ENCODE data around the gene LRMDA.
"Not testable (repeated sequence)": the region's sequence is repeated elsewhere in the genome, so short reads cannot be mapped to it uniquely, and the experiment has no call there.

LRMDA gene

DNA sequence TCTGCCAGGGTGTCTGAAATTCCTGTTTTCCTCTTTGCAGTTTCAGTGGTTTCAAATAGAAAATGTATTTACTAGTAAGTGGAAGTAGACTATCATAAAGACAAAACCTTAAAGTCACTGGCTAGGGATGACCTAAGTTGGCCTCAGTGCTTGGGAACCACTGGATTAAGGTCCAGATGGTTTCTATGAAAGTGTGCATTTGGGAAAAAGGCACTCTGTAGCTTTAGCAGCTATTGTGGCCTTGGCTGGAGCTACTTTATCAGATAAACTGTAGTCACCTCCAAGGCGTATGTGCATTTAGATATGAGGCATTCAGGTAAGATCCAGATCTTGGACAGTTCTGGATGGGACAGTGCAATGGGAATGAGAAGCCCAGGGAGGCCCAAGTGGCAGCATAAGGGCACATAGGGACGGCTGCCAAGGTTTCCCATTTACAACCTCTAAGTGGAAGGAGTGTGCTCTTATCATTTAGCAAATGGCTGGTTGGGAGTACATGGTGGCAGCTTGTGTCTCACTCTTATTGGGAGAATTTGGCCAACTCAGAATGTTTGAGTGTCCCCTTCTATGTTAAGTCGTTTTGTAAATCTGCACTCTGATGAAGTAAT, 185.6 kb downstream of the LRMDA start:
- DNase-seq = no peak

DNA sequence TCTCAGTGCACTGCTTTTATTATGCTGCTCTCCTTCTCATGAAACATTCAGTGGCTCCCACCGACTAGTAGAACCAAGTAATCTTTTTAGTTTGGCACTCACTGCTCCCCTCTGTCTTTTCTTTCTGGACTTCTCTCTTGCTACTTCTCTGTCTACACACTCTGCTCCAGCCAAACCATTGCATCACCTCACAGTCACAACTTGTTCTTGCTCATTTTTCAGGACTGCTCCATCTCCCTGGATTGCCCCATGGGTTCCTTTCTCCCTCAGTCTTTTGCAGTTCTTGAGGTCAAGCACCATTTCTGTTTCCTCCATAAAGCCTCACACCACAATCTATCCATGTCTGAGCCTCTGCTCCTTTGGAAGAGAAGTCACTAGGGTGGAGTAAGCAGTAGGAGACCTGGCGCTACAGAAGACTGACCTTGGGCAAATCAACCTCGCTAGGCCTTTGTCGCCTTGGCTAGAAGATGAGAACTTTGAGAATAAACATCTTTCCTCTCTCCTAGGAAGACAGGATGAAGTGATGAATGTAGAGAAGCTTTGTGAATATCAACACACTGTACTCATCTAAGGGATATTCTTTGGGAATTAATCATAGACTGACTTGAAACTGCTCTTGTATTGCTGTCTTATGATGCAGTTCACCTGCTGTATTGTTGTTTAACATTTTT, 186.2 kb downstream of the LRMDA start:
- no peak for DNase-seq

DNA sequence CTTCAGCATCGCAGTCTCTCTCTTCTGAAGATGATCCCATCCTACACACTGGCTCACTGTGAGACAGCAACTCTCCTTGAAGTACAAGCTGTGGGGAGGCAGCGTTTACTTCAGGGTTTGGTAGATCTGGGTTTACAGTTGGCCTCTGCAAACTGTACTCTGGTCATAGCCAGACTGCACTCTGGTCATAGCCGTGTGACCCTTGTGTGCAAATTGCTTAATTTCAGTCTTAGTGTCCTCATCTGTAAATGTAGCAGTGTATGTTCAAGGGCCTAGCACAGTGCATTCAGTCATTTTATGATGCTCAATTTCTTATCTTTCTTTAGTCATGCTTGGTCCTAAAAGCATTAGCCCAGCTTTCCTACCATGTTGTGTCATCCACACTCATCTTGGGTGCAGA, 188.2 kb downstream of the LRMDA start:
- DNase-seq = no peak

DNA sequence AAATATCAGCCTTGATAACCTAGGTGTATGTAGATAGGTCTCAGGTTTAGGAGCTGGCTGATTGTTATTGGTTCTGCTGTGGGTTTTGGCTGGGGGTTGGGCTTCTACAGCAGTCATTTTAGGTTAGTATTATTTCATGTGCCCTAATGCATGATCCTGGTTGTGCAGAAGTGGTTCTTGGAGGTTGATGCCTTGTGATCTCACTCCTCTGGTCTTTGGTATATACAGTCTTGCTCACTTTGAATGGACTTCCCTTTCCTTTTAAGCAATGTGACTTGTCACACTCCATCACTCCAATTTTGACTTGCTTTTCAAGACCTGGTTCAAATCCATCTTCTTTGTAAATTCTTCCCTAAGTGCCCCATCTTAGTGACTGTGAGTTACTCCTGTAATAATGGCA, 188.9 kb downstream of the LRMDA start:
- DNase-seq = no peak

GRCh38 chr10:75621003-75621402, 189.6 kb downstream of the LRMDA start:
- DNase-seq = not testable (repeated sequence)

DNA sequence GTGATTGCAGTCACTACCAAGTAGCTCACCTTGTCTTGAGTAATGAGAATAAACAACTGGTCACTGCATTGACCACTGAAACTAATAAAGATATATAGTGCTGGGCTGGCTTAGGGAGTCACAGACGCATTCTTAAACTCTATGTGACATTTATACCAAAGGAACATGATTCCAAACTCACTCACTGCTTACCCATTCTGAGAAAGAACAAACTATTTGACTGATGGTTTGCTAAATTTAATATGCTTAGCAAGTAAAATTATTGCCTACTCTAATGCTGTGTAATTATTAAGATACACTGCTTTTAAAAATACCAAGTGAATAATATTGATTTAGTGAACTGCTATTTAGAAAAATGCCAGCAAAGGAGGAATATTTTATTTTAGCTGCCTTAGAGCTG, 191.1 kb downstream of the LRMDA start:
- DNase-seq = no peak

GRCh38 chr10:75623310-75624093, 192.1 kb downstream of the LRMDA start:
- DNase-seq = no peak

DNA sequence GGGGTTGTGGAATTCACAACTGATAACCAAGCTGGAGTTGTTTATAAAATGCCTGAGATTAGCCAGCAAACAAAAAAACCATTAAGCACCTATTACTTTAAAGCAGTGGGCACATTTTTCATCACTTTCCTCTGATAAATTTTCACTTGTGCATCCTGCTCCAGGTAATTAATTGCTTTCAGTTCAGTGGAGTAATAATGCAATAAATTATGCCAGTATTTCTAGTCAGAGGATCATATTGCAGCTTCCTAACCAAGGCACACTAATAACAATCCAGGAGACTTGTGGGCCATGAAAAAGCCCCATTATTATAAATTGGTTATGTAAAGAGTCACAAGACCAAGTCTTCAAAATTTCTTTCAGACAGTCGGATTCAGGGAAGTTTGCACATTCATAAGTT, 193.2 kb downstream of the LRMDA start:
- DNase-seq = no peak

DNA sequence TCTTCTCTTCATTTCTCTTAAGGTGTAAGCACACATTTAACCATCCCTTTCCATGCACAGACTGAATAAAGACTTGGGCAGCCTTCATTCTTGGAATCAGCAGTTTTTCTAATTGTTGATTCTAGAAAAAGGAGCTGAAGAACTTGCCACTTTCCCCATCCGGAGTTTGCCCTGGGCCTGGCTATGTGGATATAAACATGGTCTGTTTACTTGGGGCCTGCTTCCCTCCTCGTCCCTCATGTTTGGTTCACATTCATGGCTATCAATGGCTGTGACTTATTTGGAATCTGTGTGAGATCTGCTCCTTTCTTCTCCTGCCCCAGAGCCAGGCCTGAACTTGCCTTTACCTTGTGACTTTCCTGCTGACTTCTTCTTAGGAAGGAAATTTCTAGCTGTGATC, 199.3 kb downstream of the LRMDA start:
- no peak for DNase-seq

DNA sequence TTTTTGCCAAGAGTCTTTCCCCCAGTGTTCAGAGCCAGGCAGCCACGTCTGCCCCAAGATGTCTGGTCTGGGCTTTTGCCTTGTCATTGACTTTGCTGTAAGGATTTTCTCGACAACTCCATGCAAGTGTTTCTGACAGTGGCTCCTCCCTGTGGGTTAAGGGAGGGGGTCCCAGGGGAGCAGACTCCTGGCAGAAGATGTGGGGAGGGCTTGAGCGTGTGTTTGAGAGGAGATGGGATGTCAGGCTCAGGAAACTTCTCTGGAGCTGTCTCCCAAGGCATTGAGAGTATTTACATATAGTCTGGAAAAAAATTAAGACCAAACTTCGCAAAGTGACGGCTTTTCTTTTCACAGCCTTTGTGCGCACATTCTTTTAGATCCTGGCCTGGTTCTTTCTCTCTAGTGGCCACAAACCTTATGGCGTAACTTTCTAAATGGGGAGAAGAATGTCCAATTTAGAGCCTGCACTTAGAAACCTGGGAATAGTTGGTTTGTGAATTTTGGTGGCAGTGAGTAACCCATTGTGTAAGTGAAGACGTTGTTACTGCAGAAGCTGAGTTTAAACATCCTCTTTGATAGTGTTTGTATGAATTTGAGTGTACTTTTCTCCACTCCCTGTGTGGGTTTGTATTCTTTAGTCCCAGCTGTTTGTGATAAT, 201.5 kb downstream of the LRMDA start:
- no peak for DNase-seq

- DNase-seq = no peak
Measured at GRCh38 chr10:75633568-75633967, 202.1 kb downstream of the LRMDA start.

DNA sequence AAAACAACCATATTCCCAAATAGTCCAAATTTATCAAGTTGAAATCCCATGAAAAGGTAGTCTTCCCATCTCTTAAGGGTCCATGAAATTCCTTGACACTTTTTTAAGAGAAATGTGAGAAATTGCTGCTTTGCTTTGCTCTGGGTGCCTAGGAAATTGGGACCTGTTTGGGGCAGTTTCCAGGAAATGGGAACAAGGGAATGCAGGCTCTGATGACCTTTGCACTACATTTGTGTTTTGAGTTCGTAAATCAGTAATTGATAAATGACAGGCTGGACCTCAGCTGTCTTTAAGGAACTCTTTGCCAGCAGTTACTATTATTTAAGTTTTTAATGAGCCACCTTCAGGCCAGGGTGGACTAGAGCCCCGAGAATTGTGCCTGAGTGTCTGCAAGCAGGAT, 203.5 kb downstream of the LRMDA start:
- no peak for DNase-seq

DNA sequence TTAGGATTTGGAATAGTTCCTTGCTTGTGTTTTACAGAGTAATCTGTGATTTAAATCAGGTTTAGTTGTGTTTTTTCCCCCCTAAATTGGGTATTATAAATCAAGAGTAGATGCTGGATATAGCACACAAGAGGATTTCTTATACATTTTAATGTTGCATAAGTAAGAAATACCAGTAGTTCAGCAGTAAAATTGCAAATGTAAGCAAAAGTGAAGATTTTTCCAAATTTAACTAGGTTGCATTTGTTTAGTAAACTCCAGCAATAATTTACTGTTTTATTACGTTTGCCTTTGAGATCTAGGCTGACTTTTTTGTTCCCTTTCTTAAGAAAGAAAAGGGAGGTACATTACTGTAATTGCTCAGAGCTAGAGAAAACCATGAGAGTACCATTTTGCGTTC, 207.3 kb downstream of the LRMDA start:
- no peak for DNase-seq

GRCh38 chr10:75639736-75640135, 208.3 kb downstream of the LRMDA start:
- DNase-seq = no peak

GRCh38 chr10:75640381-75640780, 209.0 kb downstream of the LRMDA start:
- no peak for DNase-seq

DNA sequence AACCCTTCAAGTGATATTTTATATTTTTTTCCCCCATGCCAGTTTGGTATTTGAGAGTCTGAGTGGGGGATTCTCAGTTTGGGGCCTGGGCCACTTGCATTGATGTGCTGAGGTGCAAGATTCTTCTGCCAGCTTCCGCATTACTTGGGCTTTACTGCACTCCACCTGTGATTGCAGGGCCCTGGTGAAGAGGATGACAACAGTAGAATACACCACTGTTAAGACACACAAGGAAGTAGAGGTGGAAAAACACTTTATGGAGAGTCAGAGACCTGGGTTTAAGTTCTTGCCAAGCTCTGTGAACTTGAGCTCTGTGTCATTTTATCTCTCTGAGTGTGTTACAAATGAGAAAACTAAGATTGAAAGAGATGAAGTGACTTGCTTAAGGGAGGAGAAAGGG, 209.4 kb downstream of the LRMDA start:
- DNase-seq = no peak

GRCh38 chr10:75643405-75643804, 212.0 kb downstream of the LRMDA start:
- no peak for DNase-seq

DNA sequence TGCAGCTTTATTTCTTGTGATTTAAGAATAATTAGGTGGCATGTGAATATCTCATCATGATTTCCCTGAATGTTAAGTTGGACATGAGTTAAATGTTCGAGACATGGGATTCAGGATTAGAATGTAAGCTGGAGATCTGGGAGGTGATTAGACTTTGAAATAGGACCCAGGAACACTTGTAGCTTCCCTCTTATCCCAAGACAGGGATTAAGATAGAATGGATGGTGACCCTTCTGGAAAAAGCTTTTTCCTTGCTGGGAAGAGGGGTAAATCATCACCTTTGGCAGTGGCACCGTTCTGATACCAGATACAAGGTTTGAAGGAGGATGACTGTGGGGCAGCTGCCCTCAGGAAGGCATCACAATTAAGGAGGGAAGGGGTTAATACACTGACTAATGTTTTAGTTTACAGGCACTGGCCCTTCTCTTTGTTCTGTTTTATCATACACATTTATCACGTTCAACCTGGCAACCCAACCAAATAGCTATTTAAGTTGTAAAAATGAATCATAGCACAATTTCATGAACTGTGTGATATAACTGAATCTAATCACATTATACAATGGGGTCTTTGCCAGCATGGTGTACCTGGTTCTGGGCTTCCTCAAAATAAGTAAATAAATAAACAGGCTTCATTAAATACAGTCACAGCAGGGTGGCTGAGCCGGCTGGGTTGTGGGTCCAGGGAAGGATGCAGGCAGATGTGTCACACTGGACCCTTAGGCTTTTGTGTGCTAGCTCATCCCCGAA, 212.7 kb downstream of the LRMDA start:
- no peak for DNase-seq

- DNase-seq = no peak
Measured at GRCh38 chr10:75645704-75646103, 214.3 kb downstream of the LRMDA start.

DNA sequence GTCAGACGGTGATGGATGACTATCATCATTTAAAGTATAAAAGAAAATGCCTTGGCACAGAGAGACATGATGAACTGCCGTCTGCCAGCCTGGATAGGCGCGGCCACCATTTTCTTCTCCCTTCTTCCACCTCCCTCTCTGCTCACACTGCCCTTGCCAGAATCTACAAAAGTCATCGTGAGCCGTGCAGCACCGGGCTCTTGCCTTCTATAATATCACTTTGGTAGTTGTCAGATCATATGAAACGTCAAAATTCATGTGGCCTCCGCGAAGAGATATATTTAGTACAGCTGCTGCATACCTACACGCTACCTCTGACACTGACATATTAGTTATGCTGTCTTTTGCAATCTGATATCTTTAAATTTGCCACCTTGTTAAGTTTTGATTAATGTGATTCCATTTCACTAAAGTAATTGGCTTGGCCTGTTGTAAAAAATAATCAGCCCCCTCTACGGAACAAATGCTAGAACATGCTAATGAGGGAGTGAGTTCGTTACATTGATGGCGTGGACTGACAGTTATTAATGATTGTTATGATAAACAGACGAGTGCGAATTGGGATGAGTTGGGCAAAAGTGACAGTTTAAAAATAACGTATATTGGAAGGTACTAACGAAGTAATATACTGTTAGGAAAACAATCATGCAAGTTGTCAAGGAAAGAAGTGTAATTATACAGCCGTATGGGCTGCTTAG, 214.9 kb downstream of the LRMDA start:
- DNase-seq = no peak

DNA sequence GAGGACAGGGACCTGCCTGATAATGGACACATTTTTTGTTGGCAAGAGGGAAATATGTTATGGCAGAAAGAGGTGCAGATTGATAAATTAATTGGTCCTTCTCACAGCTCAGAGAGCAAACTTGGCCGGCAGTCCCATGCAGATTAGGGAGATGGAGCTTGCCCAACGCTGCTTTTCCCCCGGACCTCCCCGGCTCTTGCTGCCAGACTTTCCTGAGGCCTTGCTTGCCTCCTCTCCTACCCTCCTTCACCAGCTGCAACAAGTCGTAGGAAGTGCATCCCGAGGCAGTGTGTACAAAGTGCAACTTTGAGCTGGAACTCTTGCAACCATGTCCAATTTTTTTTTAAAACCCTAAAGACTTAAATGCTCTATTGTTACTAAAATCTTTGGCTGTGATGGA, 215.5 kb downstream of the LRMDA start:
- no peak for DNase-seq

DNA sequence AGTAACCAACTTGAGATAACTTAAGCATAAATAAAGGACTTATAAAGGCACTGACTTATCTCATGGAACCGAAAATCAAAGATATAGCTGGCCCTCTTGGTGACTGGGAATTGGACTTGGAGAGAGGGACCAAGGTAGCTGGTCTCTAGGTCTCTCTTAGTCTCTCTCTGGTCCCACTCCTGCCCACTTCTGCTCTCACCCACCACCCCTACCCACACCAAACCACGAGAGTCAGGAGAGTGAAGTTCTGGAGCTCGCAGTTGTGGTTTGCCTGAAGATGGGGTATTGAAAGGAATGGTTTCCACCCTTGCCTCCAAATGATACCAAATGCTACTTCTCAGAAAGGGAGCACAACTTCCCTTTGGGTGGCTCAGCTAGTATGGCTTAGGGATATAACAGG, 216.3 kb downstream of the LRMDA start:
- no peak for DNase-seq

Measured in NCI-H2171 (cell line).